Ishikawa (cell line): ENCODE data around the gene MUC4.

Experiments
- CEBPB ChIP-seq: IDR thresholded peaks from 2 replicates; pipeline ENCODE4 v1.6.1; 2012
- RAD21 ChIP-seq: IDR thresholded peaks from 2 replicates; pipeline ENCODE4 v1.6.1; 2012; ENCODE audit warnings: low read depth
- TEAD4 ChIP-seq: IDR thresholded peaks from 2 replicates; pipeline ENCODE4 v1.6.1; 2012

DNA sequence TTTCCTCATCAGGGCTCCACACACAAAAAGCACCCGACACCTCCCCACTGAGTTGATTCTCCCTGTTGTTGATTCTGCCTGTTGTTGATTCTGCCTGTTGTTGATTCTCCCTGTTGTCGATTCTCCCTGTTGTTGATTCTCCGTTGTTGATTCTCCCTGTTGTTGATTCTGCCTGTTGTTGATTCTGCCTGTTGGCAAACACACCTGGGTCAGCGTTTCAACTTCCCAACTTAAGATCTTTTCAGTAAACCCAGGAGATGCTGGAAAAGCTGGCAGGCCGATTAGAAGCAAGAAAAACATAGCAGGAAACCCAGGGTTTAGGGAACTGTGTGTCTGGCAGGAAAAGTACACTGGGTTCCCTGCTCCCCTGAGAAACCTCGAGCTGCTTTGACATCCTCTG is 48.7 kb upstream of the MUC4 start:
- no peak for TF ChIP-seq CEBPB
- TF ChIP-seq TEAD4 = no peak
- TF ChIP-seq RAD21 = no peak
